Spleen (tissue), 7 donors: ENCODE data around the gene SLC5A6.

Experiments used
- CTCF ChIP-seq, 11 experiments: fragments of 200-600 bp in 7 of 11; fragments of 450-650 bp in 4 of 11; sonication (generic) in 4 of 11; IDR thresholded peaks in 8 of 11; conservative IDR thresholded peaks in 3 of 11; 1 replicate in 7 of 11; 2 replicates in 4 of 11; pipeline versions ENCODE4 v1.4.0 to v1.8.0; 2016 to 2021; ENCODE audit warnings: antibody characterized with exemption in 11 of 11, inconsistent platforms in 4 of 11, mild to moderate bottlenecking in 1 of 11
- POLR2A ChIP-seq, 3 donors: fragments of 450-650 bp; IDR thresholded peaks; one replicate each; pipeline ENCODE4 v1.5.1; 2017; ENCODE audit warnings: antibody characterized with exemption in 3 of 3, mild to moderate bottlenecking in 1 of 3
- POLR2AphosphoS5 ChIP-seq, 3 donors: sonication (generic); formaldehyde crosslinking; IDR thresholded peaks; one replicate each; pipeline ENCODE4 v1.5.1; 2017; ENCODE audit warnings: antibody characterized with exemption in 3 of 3
- donor health status: DM: no; HTN: no; CAD: no; lungs with moderate emphysema.
- donor health status: DM: no; HTN: no; CAD: no.
- donor health status: DM: no; HTN: no; CAD: no.

GRCh38 chr2:27171351-27171848, 40.7 kb downstream of the SLC5A6 start:
- no peak for TF ChIP-seq CTCF (IDR thresholded peaks at IDR 0.05 in 8 of 11, conservative IDR thresholded peaks at IDR 0.05 in 3 of 11)
- no peak for TF ChIP-seq POLR2A (IDR thresholded peaks at IDR 0.05)
- TF ChIP-seq POLR2AphosphoS5 (IDR thresholded peaks at IDR 0.05) = no peak
